DOHH2 (cell line): ENCODE measurements around the gene SRGAP3.

Experiments used
- H3F3A ChIP-seq: fragments of 200-600 bp; sonication (generic), shearing (Covaris generic); 2 replicates; pipeline ENCODE4 v1.6.0; 2016; ENCODE audit warnings: antibody characterized with exemption, mild to moderate bottlenecking; ENCODE audit not compliant: control insufficient read depth, insufficient read depth
- H3K27ac ChIP-seq: fragments of 200-600 bp; sonication (generic); 2 replicates; pipeline ENCODE4 v1.5.1; 2014; ENCODE audit warnings: low read depth, mild to moderate bottlenecking, low read length, moderate library complexity
- H3K27me3 ChIP-seq: fragments of 200-600 bp; sonication (generic); 2 replicates; pipeline ENCODE4 v1.6.1; 2014; ENCODE audit warnings: mild to moderate bottlenecking, low read length, mixed read lengths; ENCODE audit not compliant: control insufficient read depth
- H3K36me3 ChIP-seq: fragments of 200-600 bp; sonication (generic); 2 replicates; pipeline ENCODE4 v1.6.1; 2014; ENCODE audit warnings: mild to moderate bottlenecking, low read length, moderate library complexity, mixed read lengths; ENCODE audit not compliant: control insufficient read depth
- H3K4me1 ChIP-seq: fragments of 200-600 bp; sonication (generic); 2 replicates; pipeline ENCODE4 v1.6.1; 2014; ENCODE audit warnings: mild to moderate bottlenecking, low read length, mixed read lengths; ENCODE audit not compliant: control insufficient read depth
- H3K4me2 ChIP-seq: fragments of 200-600 bp; sonication (generic); 2 replicates; pipeline ENCODE4 v1.6.0; 2014; ENCODE audit warnings: mild to moderate bottlenecking, low read length, moderate library complexity
- H3K4me3 ChIP-seq: fragments of 200-600 bp; sonication (generic); 2 replicates; pipeline ENCODE4 v1.5.1; 2014; ENCODE audit warnings: mild to moderate bottlenecking, low read length, mixed read lengths
- H3K79me2 ChIP-seq: fragments of 200-600 bp; sonication (generic); 2 replicates; pipeline ENCODE4 v1.6.1; 2014; ENCODE audit warnings: mild to moderate bottlenecking, low read length, mixed read lengths; ENCODE audit not compliant: control insufficient read depth
- H3K9me2 ChIP-seq: fragments of 200-600 bp; sonication (generic); replicated peaks from 2 replicates; pipeline ENCODE4 v1.6.1; 2014; ENCODE audit warnings: mild to moderate bottlenecking, low read length, mixed read lengths; ENCODE audit not compliant: control insufficient read depth
- H3K9me3 ChIP-seq: fragments of 200-600 bp; sonication (generic); 2 replicates; pipeline ENCODE4 v1.6.1; 2014; ENCODE audit warnings: antibody characterized with exemption, low read length, mixed read lengths; ENCODE audit not compliant: control insufficient read depth, insufficient read depth
- H4K20me1 ChIP-seq: fragments of 200-600 bp; sonication (generic); 2 replicates; pipeline ENCODE4 v1.6.0; 2014; ENCODE audit warnings: low read depth, mild to moderate bottlenecking, antibody characterized with exemption, low read length, moderate library complexity; ENCODE audit not compliant: control insufficient read depth, insufficient read depth
- EZH2phosphoT487 ChIP-seq: fragments of 200-600 bp; sonication (generic); IDR thresholded peaks from 2 replicates; pipeline ENCODE4 v1.6.1; 2017; ENCODE audit warnings: borderline replicate concordance, mild to moderate bottlenecking, antibody characterized with exemption, low read length, moderate library complexity, mixed read lengths
- TF ChIP-seq, protein P1 (sequence below): fragments of 200-600 bp; sonication (generic); IDR thresholded peaks from one replicate; pipeline ENCODE4 v1.5.1; 2014; ENCODE audit warnings: antibody characterized with exemption, mild to moderate bottlenecking, low read depth, low read length; ENCODE audit not compliant: poor library complexity, severe bottlenecking

The SRGAP3 gene

DNA sequence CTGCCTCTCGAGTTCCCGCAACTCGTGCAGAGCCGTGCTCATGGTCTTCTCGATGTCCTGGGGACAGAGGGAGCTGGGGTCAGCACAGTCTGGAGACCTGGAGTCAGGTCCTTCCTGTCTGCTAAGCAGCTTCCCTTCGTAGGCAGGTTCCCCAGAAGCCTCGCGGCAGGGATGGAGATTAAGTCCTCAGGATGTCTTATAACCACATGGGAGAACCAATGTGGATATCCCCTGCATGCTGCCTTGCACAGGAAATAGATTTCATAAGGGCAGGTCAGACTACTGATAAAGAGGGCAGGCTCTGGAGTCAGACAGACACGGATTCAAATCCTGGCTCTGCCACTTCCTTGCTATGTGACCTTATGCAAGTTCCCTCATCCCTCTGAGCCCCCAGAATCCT lies 263.6 kb downstream of the SRGAP3 start:
- no peaks in the 10 kb centered on the region for H3K36me3 ChIP-seq
- no peak overlapping the region for H3K4me2 ChIP-seq
- H4K20me1 ChIP-seq = no peaks in the 10 kb centered on the region
- no peaks in the 10 kb centered on the region for H3K4me1 ChIP-seq
- no peaks in the 10 kb centered on the region for H3K9me2 ChIP-seq
- no peak overlapping the region for H3K4me3 ChIP-seq
- no peaks in the 10 kb centered on the region for H3K9me3 ChIP-seq
- no peaks in the 10 kb centered on the region for H3K79me2 ChIP-seq
- no peak overlapping the region for H3K27ac ChIP-seq
- peaks cover 3% of the 10 kb centered on the region; the same call in 1 of the 2 replicates for H3K27me3 ChIP-seq
- no peak for TF ChIP-seq EZH2phosphoT487
- TF ChIP-seq, protein P1, sequence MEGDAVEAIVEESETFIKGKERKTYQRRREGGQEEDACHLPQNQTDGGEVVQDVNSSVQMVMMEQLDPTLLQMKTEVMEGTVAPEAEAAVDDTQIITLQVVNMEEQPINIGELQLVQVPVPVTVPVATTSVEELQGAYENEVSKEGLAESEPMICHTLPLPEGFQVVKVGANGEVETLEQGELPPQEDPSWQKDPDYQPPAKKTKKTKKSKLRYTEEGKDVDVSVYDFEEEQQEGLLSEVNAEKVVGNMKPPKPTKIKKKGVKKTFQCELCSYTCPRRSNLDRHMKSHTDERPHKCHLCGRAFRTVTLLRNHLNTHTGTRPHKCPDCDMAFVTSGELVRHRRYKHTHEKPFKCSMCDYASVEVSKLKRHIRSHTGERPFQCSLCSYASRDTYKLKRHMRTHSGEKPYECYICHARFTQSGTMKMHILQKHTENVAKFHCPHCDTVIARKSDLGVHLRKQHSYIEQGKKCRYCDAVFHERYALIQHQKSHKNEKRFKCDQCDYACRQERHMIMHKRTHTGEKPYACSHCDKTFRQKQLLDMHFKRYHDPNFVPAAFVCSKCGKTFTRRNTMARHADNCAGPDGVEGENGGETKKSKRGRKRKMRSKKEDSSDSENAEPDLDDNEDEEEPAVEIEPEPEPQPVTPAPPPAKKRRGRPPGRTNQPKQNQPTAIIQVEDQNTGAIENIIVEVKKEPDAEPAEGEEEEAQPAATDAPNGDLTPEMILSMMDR = no peak
- H3F3A ChIP-seq = no peaks in the 10 kb centered on the region

DNA sequence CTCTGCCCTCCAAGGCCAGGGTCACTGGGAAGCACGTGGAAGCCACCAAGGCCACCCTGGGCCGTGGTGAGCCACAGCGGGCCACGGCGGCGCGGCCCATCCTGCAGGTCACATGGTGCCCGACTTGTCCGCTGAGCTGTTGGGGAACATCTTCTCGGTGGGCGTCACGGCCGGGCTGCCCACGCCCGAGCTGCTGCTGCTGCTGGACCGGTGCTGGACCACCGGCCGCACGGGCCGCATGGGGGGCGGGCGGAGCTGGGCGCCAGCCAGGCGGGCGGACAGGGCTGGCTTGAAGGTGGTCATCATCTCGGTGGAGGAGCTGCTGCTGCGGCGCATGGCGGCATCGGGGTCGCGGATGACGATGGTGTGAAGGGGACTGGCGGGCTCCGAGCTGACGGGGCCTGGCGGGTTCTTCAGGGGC lies 264.0 kb downstream of the SRGAP3 start:
- no peak for TF ChIP-seq EZH2phosphoT487
- TF ChIP-seq, protein P1 = no peak
- H3K9me3 ChIP-seq = no peaks in the 10 kb centered on the region
- H3K27me3 ChIP-seq = peaks cover 4% of the 10 kb centered on the region; the same call in 1 of the 2 replicates

DNA sequence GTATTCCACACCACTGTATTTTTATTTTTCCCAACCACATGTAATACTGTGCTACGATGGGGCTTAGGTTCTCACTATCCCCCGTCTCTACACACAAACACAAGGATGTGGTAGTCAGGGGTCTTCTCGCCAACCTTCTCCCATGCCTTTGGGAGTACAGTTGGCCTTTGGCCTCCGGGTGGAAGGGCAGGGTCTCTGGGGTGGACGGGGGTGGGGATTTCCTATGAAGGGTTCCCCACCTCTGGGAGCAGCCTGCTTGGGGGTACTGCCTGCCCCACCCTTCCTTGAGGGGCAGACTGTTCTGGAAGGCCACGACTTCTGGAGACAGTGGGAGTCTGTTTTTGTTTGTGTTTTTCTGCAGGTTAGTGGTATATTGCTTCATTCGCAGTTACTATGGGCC lies 264.9 kb downstream of the SRGAP3 start:
- H3K9me3 ChIP-seq = no peaks in the 10 kb centered on the region
- no peak overlapping the region for H3K4me2 ChIP-seq
- H4K20me1 ChIP-seq = no peaks in the 10 kb centered on the region
- peaks cover 10% of the 10 kb centered on the region; the same call in 1 of the 2 replicates for H3K27me3 ChIP-seq
- no peaks in the 10 kb centered on the region for H3K4me1 ChIP-seq
- H3K27ac ChIP-seq = no peak overlapping the region
- H3K4me3 ChIP-seq = no peak overlapping the region
- no peaks in the 10 kb centered on the region for H3K9me2 ChIP-seq
- TF ChIP-seq, protein P1 = no peak
- TF ChIP-seq EZH2phosphoT487 = no peak
- H3K36me3 ChIP-seq = no peaks in the 10 kb centered on the region
- H3K79me2 ChIP-seq = no peaks in the 10 kb centered on the region
- H3F3A ChIP-seq = no peaks in the 10 kb centered on the region

More for the DNA sequence above, 264.0 kb downstream of the SRGAP3 start:
- no peak overlapping the region for H3K4me3 ChIP-seq
- no peak overlapping the region for H3K4me2 ChIP-seq
- H3K9me2 ChIP-seq = no peaks in the 10 kb centered on the region
- H3F3A ChIP-seq = no peaks in the 10 kb centered on the region
- H3K27ac ChIP-seq = no peak overlapping the region
- H3K36me3 ChIP-seq = no peaks in the 10 kb centered on the region
- H3K79me2 ChIP-seq = no peaks in the 10 kb centered on the region
- H4K20me1 ChIP-seq = no peaks in the 10 kb centered on the region
- no peaks in the 10 kb centered on the region for H3K4me1 ChIP-seq

DNA sequence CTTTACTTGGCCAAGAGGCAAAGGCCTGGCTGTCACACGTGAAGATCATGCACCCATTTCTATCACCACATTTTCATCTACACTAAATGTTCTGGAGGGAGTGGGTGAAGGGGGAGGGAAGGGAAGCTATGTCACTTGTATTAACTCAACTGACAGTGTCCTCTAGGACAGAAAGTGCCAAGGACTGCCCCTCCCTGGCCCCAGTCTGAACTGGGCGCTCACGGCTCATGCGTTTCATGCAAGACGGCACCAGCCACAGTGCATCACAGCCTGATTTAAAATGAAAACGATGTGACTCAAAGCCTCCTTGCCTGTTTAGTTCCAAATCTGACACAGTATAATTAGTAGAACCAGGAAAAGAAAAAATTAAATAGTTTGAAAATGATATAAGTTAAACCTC lies 265.4 kb downstream of the SRGAP3 start:
- H3K4me2 ChIP-seq = no peak overlapping the region
- no peak overlapping the region for H3K27ac ChIP-seq
- H3K9me3 ChIP-seq = no peaks in the 10 kb centered on the region
- H3K4me1 ChIP-seq = no peaks in the 10 kb centered on the region
- no peaks in the 10 kb centered on the region for H3F3A ChIP-seq
- H4K20me1 ChIP-seq = no peaks in the 10 kb centered on the region
- H3K9me2 ChIP-seq = no peaks in the 10 kb centered on the region
- no peaks in the 10 kb centered on the region for H3K79me2 ChIP-seq
- H3K27me3 ChIP-seq = peaks cover 11% of the 10 kb centered on the region
- TF ChIP-seq, protein P1 = no peak
- TF ChIP-seq EZH2phosphoT487 = no peak
- H3K36me3 ChIP-seq = no peaks in the 10 kb centered on the region
- H3K4me3 ChIP-seq = no peak overlapping the region
